GM21526 (cell line): ENCODE measurements around the gene ADAMTS1.
"Not testable (repeated sequence)": the region's sequence is repeated elsewhere in the genome, so short reads cannot be mapped to it uniquely, and the experiment has no call there.

Source experiments
- ATAC-seq: cut with Tn5 transposase; IDR thresholded peaks from one replicate; pipeline ENCODE4 v1.9.1; 2021; ENCODE audit warnings: moderate library complexity; ENCODE audit not compliant: unreplicated experiment, low FRiP score

Gene ADAMTS1

DNA sequence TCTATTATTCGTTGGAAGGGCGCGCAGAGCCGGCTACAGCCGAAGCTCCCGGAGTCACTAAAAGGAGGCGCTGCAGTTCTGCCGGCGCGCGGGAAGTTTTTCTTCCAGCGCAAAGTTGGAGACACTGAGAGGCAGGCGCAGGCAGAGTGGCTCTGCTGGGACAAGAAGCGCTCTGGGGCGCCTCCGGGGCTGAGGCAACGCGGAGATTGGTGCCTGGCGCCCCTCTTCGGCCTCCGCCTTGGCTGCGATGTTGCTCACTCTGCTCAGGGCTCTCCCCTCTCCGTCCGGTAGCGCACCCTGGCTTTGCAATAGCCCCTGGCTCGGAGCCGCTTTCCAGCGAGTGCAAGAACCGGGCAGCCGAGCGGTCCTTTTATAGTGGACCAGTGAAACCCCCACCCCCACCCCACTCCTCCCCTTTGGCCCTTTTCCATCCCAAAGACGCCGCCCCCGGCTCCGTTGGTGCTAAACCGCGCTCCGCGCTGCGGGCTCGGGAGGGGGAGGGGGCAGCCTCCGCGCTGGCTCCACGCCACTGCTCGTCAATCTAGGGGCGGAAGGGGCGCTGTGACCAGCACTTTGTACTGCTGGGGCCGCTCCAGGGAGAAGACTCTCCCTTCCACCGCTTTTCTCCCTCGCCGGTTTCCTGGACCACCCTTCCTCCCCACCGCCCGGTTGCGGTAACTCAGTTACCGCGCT, at the start of gene ADAMTS1:
Gene ADAMTS1 (minus strand): TSS at position 344 of the 693 bp plus-strand sequence. CDS start 455 bp downstream, outside the sequence.
- ATAC-seq = no peak

GRCh38 chr21:26892151-26892550, 46.9 kb upstream of the ADAMTS1 start:
- no peak for ATAC-seq

GRCh38 chr21:26888931-26889330, 43.7 kb upstream of the ADAMTS1 start:
- no peak for ATAC-seq

DNA sequence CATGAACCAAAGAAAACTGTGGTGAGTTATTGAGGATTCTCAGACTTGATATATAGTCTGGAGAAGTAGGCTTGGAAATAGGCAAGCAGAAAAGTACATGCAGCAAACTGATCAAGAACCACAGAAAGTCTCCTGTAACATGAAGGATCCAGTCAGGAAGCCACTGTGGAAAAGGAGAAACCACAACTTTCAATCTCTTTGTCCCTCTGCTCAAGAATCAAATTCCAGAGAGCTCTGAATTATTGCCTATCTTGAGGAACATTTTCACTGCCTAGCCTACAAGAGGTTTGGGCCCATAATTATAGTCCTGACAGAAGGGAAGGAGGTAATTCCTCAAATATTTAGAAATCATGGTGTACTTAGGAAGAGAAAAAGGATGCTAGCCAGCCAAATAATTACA, 43.0 kb upstream of the ADAMTS1 start:
- no peak for ATAC-seq

GRCh38 chr21:26887251-26887650, 42.0 kb upstream of the ADAMTS1 start:
- ATAC-seq = no peak

- ATAC-seq = no peak
Observed at GRCh38 chr21:26884436-26884835, 39.2 kb upstream of the ADAMTS1 start.

- no peak for ATAC-seq
Observed at GRCh38 chr21:26883768-26884167, 38.6 kb upstream of the ADAMTS1 start.

DNA sequence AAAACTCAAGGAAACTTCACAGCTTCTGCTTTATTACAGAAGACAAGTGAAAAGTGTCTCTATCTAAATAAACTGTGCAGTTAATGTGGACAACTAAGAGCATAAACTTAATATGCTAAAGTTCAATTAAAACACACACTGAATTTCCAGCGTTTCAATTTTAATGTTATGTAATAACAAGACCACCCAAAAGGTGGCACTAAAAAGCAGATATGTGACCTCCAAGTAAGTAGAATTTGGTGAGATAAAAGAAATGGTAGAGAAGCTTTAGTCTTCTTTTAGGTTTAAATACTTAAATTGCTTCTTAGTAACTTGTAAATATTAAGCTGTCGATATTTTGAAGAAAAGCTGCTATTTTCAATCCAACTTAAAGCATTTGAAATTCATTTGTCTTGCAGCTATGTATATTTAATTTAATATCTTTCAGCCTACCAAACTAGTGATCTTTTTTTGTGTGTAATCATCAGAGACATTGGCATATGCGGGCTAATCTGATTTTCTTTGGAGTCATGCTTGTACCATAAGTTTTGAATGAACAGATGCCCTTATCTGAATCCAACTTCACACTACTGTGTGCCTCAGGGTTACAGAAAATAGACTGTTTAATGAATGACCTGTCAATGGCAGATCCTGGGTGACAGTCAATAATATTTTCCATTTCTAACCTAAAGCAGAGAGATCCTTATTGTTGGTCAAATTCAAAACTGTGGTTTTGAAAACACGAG, 36.5 kb upstream of the ADAMTS1 start:
- ATAC-seq = no peak

DNA sequence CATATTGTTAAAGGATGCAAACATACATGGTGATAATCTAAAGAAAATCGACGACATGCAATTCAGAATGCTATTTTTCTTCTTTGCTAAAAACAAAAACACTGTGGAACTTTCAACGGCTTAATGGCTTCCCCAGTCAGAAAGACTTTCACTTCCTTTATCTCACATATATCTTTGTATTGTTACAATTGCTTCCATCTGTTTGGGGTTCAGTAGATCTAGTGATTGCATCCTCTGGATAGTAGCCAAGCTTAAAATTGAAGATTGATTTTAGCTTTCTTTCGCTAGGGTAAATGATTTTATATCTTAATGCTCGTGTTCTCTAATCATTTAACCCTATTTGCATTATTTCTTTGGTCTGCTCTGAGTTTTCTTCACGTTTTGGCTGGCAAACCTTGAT, 31.8 kb upstream of the ADAMTS1 start:
- no peak for ATAC-seq

DNA sequence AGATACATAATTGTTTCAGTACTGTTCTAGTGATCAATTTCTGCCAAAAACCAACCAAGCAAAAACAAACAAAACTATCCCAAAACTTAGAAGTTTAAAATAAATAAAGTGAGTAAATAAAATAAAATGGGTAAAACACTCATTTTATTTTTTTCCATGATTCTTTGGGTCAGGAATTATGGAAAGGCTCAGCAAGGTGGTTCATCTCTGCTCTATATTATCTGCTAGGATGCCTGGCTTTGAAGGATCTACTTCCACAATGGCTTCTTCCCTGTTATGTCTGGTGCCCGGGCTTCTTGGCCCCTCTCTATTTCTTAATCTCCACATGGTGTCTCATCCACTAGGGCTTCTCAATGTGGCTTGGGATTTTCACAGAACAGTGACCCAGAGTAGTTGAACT, 29.1 kb upstream of the ADAMTS1 start:
- no peak for ATAC-seq

- ATAC-seq = no peak
Observed at GRCh38 chr21:26865857-26866256, 20.6 kb upstream of the ADAMTS1 start.

- ATAC-seq = not testable (repeated sequence)
Observed at GRCh38 chr21:26856871-26857350, 11.7 kb upstream of the ADAMTS1 start.

DNA sequence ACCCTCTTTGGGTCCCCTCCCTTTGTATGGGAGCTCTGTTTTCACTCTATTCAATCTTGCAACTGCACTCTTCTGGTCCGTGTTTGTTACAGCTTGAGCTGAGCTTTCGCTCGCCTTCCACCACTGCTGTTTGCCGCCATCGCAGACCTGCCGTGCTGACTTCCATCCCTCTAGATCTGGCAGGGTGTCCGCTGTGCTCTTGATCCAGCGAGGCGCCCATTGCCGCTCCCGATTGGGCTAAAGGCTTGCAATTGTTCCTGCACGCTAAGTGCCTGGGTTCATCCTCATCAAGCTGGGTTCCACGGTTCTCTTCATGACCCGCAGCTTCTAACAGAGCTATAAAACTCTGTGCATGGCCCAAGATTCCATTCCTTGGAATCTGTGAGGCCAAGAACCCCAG, 9.5 kb upstream of the ADAMTS1 start:
- not testable (repeated sequence) for ATAC-seq

DNA sequence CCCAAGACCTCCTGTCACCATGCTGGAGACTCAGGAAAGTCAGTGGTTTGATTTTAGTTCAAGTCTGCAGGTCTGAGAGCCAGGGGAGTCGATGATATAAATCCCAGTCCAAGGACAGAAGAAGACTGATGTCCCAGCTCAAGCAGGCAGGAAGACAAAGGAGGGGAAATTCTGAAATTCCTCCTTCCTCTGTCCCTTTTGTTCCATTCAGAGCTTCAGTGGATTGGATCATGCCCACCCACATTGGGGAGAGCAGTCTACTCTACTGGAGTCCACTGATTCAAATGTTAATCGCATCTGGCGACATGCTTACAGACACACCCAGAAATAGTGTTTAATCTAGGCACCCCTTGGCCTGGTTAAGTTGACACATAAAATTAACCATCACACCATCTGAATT, 7.2 kb upstream of the ADAMTS1 start:
- no peak for ATAC-seq

- no peak for ATAC-seq
Observed at GRCh38 chr21:26851109-26851944, 6.1 kb upstream of the ADAMTS1 start.

GRCh38 chr21:26850116-26850643, 5.0 kb upstream of the ADAMTS1 start:
- no peak for ATAC-seq

DNA sequence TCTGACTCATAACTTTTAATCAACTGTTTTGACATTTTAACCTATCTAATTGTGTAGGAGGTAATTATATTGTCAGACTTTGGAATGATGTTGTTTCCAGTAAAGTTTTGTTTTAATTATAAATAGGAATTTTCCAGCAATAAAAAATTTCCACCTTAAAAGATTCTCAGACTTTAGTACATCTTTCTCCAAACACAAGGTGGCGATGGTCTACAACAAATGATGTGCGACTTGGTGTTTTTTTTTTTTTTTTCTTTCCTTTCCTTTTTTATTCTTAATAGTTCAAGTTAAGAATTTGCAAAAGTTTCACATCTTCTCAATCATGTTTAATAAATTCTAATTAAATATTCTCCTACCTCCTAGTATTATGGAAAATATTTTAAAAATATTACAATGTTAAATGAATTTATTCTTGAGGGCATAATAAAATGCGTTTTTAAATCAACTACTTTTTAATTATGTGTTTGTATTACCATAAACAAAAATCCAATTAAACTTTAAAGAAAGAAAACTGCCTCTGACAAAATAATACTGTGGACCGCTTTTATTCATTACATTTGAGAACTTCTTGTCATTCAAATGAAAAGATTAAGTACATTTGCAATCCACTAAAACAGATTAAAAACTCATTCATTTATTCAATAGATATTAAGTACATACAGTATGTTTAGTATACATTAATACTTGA, 4.4 kb upstream of the ADAMTS1 start:
- no peak for ATAC-seq

- no peak for ATAC-seq
Observed at GRCh38 chr21:26847921-26848320, 2.7 kb upstream of the ADAMTS1 start.

DNA sequence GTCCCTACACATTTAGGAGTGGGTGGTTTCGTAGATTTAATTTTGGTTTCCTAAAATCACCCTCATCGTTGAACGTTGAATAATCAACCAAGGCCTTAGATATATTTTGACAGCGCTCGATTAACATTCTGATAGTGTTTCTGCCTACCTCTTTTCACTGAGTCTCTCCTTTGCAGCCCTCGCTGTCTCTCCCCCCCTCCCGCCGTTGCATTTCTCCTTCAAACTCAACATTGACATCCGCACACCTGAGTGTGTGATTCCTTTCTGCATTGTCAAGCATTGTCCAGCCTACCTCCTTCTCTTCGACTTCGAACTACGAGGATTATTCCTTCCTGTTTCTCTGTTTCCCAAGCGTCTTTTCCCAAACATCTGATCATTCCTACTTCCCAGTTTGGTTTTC, 1.8 kb upstream of the ADAMTS1 start:
- ATAC-seq = no peak
